ENCODE measurements around the gene PIGM. TPM values are rescaled to one million over a fixed set of nuclear protein-coding genes. Genes with fewer than 3 reads are reported as not detected.

The PIGM gene
- total and polyA plus RNA-seq, 8 donors, result 0.76 to 8.7 (median 4.0) TPM

DNA sequence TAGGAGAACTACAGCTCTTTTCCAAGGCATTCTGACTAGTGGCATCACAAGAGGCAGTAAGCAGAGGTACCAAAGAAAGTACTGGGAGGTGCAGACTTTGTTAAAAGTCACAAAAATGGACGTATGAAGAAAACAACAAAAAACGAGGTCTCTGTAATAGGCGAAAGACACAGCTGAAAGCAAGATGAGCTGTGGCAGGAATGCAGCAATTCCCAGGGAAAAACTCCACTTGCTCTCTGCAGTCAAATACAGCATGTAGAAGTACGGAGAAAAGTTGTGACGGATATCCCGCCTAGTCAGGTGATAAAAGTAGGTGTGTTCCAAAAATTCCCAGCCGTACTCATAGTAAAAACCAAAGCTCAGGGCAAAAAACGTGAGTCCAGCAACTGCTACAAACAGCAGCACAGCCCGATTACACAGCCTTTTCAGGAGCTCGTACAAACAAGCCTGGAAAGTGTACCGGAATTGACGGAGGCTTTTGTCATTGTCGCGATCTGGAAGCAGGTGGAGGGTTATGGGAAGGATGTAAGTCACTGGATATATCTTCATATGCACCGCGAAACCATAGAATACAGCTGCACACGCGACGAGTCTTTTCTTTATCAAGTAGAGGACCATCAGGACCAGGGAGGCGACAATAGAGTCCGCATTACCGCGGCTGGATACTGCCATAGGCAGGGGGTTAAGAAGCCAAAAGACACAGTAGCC is 979 bp downstream of the PIGM start:
- H3K9me3 ChIP-seq, result no peaks in the 10 kb centered on the region
- H3K27me3 ChIP-seq, result no peaks in the 10 kb centered on the region
- intact Hi-C loops (cut with DNase I; ENCODE audit: low total_unique reads), result no loop called here
- H3K4me3 ChIP-seq, result peak overlapping the region; percentile 71 to 91 (median 78)
- TF ChIP-seq, protein P1, sequence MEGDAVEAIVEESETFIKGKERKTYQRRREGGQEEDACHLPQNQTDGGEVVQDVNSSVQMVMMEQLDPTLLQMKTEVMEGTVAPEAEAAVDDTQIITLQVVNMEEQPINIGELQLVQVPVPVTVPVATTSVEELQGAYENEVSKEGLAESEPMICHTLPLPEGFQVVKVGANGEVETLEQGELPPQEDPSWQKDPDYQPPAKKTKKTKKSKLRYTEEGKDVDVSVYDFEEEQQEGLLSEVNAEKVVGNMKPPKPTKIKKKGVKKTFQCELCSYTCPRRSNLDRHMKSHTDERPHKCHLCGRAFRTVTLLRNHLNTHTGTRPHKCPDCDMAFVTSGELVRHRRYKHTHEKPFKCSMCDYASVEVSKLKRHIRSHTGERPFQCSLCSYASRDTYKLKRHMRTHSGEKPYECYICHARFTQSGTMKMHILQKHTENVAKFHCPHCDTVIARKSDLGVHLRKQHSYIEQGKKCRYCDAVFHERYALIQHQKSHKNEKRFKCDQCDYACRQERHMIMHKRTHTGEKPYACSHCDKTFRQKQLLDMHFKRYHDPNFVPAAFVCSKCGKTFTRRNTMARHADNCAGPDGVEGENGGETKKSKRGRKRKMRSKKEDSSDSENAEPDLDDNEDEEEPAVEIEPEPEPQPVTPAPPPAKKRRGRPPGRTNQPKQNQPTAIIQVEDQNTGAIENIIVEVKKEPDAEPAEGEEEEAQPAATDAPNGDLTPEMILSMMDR (IDR thresholded peaks at IDR 0.05), result no peak
- TF ChIP-seq EP300 (IDR thresholded peaks at IDR 0.05) (no peak), POLR2AphosphoS5 (IDR thresholded peaks at IDR 0.05) (no peak), POLR2A (IDR thresholded peaks at IDR 0.05) (no peak)
- H3K36me3 ChIP-seq, result no peaks in the 10 kb centered on the region
- 5 to 11% (median 8%) methylated on average over 23 of the region's 23 CpGs for WGBS, 5 donors
- H3K27ac ChIP-seq, result peak overlapping the region; percentile 73 to 86 (median 82)
- peak in 1 of 2 donors; percentile 50 for DNase-seq
- peaks cover 10 to 44% (median 30%) of the 10 kb centered on the region in 4 donors for H3K4me1 ChIP-seq

DNA sequence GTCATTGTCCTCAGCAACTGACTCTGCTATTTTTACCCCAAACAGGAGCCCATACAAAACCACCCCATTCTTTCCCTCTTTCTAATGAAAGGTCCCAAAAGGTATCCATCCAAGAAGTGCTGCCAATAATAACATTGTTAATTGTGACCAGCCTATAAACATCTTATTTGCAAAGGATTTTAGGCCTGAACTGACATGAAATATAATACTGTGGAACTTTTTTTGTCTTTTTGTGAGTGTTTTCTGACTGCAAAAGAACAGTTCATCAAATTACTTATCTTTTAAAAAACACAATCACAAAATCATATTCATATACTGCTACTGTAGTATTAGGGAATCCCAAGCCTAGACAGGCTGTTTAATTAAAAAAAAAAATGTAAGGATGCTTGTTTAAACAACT is 3.4 kb downstream of the PIGM start:
- TF ChIP-seq, protein P1 (IDR thresholded peaks at IDR 0.05), result no peak
- TF ChIP-seq EP300 (IDR thresholded peaks at IDR 0.05) (no peak), POLR2AphosphoS5 (IDR thresholded peaks at IDR 0.05) (no peak), POLR2A (IDR thresholded peaks at IDR 0.05) (no peak)
- no peak overlapping the region for H3K4me3 ChIP-seq
- H3K27ac ChIP-seq, result no peak overlapping the region
- H3K4me1 ChIP-seq, result peaks cover 10 to 46% (median 34%) of the 10 kb centered on the region in 4 donors
- H3K9me3 ChIP-seq, result no peaks in the 10 kb centered on the region
- H3K27me3 ChIP-seq, result no peaks in the 10 kb centered on the region
- H3K36me3 ChIP-seq, result no peaks in the 10 kb centered on the region
- no peak for DNase-seq
- intact Hi-C loops (cut with DNase I; ENCODE audit: low total_unique reads), result no loop called here

DNA sequence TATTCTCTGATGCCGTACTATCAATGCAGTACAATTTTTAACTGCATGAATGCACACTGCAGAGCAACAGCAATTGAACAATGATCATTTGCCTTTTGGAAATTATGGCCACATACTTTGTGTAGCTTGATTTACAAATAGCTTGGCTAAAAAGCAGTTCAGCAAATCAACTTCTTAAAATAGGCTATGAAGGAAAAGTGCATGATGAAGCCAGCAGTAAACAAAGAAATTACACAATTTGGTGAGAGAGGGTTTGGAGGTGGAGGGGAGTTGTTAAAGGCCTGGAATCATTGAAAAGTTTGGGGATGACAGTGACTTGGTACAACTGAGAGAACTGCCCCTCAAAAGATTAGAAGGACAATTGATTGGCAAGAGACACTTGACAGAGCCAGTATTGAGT is 6.5 kb downstream of the PIGM start:
- TF ChIP-seq, protein P1 (IDR thresholded peaks at IDR 0.05), result no peak
- TF ChIP-seq EP300 (IDR thresholded peaks at IDR 0.05), result no peak
- TF ChIP-seq POLR2AphosphoS5 (IDR thresholded peaks at IDR 0.05), result no peak
- no peak for TF ChIP-seq POLR2A (IDR thresholded peaks at IDR 0.05)

DNA sequence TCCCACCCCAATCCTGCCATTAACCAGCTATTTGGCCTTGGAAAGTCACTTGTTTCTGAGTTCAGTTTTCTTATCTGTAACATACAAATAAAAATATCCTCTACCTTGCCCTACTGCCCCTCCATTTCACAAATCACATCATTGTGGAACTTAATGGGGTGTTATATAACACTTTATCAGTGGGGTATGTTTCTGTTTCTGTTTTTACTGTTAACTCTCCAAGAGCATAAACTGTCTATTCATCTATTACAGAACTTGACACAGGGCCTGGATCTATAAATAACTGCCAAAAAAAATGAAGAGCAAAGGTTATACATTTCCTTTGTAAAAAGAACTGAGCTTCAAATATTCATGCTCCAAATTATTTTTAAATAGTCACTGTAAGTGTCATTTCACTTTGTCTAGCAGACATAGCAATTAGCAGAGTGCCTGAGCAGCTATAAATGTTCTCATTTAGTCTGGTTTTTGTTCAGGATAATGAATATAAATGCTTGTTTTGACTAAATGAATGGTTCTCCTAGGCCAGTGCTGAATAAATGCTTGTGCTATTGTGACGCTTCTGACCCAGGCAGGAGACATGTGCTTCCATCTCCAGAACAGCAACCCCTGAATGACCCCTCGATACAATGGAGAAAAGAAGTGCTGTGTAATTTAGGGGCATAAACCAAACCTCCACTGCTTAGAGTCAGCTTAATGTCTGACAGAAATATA is 7.4 kb downstream of the PIGM start:
- intact Hi-C loops (cut with DNase I; ENCODE audit: low total_unique reads), result no loop called here
- no peaks in the 10 kb centered on the region for H3K9me3 ChIP-seq
- peaks cover 0 to 17% (median 7%) of the 10 kb centered on the region in 4 donors for H3K4me1 ChIP-seq
- no peaks in the 10 kb centered on the region for H3K36me3 ChIP-seq
- no peaks in the 10 kb centered on the region for H3K27me3 ChIP-seq
- no peak overlapping the region for H3K4me3 ChIP-seq
- DNase-seq, result peak in 1 of 2 donors; percentile 37
- no peak overlapping the region for H3K27ac ChIP-seq
- 36 to 53% (median 49%) methylated on average over 2 of the region's 2 CpGs for WGBS, 5 donors
- TF ChIP-seq POLR2AphosphoS5 (IDR thresholded peaks at IDR 0.05) (no peak), POLR2A (IDR thresholded peaks at IDR 0.05) (no peak)

More for the DNA sequence above, 6.5 kb downstream of the PIGM start:
- no peaks in the 10 kb centered on the region for H3K9me3 ChIP-seq
- H3K4me3 ChIP-seq, result no peak overlapping the region
- intact Hi-C loops (cut with DNase I; ENCODE audit: low total_unique reads), result no loop called here
- no peaks in the 10 kb centered on the region for H3K27me3 ChIP-seq
- no peak for DNase-seq
- WGBS, 5 donors, result 69 to 80% (median 77%) methylated on average over 1 of the region's 1 CpG
- H3K27ac ChIP-seq, result no peak overlapping the region
- H3K36me3 ChIP-seq, result no peaks in the 10 kb centered on the region
- peaks cover 4 to 27% (median 15%) of the 10 kb centered on the region in 4 donors for H3K4me1 ChIP-seq
